Caco-2 (cell line): ENCODE measurements around the gene TLE1. TPM values are rescaled to one million over a fixed set of nuclear protein-coding genes. Genes with fewer than 3 reads are reported as not detected.

Source experiments
- BruUV-seq: library from RNA; stranded (reverse); fragments of 400-500 nt; replicated peaks from 2 replicates; lab custom pipeline; 2021; lab: Mats Ljungman, UMichigan
- CTCF ChIA-PET: fragments of 300-600 bp; sonication (Branson Sonifier 250); formaldehyde crosslinking; loops from one replicate; lab custom pipeline; 2022; ENCODE audit warnings: antibody characterized with exemption; lab: Charles Lee
- POLR2A ChIA-PET: fragments of 300-600 bp; sonication (Branson Sonifier 250); formaldehyde crosslinking; loops from one replicate; lab custom pipeline; 2022; ENCODE audit warnings: antibody characterized with exemption; lab: Charles Lee
- DNase-seq, 2 experiments: peaks; one replicate each; pipeline versions ENCODE4 v3.0.0 to v3.0.0-alpha.2; 2020 to 2022
- H3K27me3 ChIP-seq: replicated peaks from 2 replicates; pipeline ENCODE4 v1.6.0; 2011; ENCODE audit warnings: low read length; ENCODE audit not compliant: control insufficient read depth, insufficient read depth
- H3K36me3 ChIP-seq: 2 replicates; pipeline ENCODE4 v1.5.1; 2011; ENCODE audit warnings: low read length; ENCODE audit not compliant: control insufficient read depth, insufficient read depth
- H3K4me1 ChIP-seq: fragments of 250-450 bp; sonication (Bioruptor Pico); 2 replicates; pipeline ENCODE4 v1.5.1; 2020; ENCODE audit warnings: mild to moderate bottlenecking
- H3K4me3 ChIP-seq: 2 replicates; pipeline ENCODE4 v1.5.1; 2011; ENCODE audit warnings: low read depth, mild to moderate bottlenecking, control low read depth, low read length
- H3K9me3 ChIP-seq: fragments of 250-450 bp; sonication (Bioruptor Pico); 2 replicates; pipeline ENCODE4 v1.5.1; 2020; ENCODE audit warnings: mild to moderate bottlenecking, moderate library complexity
- H3K27ac Mint-ChIP-seq: one replicate; pipeline ENCODE4 v1.8.0; 2022; ENCODE audit warnings: mixed read lengths; ENCODE audit not compliant: unreplicated experiment
- H3K27me3 Mint-ChIP-seq: one replicate; pipeline ENCODE4 v1.8.0; 2022; ENCODE audit warnings: mixed read lengths; ENCODE audit not compliant: insufficient read depth, unreplicated experiment
- H3K36me3 Mint-ChIP-seq: one replicate; pipeline ENCODE4 v1.8.0; 2022; ENCODE audit warnings: mild to moderate bottlenecking, mixed read lengths; ENCODE audit not compliant: insufficient read depth, unreplicated experiment
- H3K4me1 Mint-ChIP-seq: one replicate; pipeline ENCODE4 v1.8.0; 2022; ENCODE audit warnings: low read depth, mixed read lengths; ENCODE audit not compliant: unreplicated experiment
- H3K4me3 Mint-ChIP-seq: one replicate; pipeline ENCODE4 v1.8.0; 2022; ENCODE audit warnings: mild to moderate bottlenecking, moderate library complexity, mixed read lengths; ENCODE audit not compliant: unreplicated experiment
- H3K9me3 Mint-ChIP-seq: one replicate; pipeline ENCODE4 v1.8.0; 2022; ENCODE audit warnings: mixed read lengths; ENCODE audit not compliant: unreplicated experiment
- intact Hi-C: fragments of 100-400 bp; cut with micrococcal nuclease; formaldehyde crosslinking; loops from one replicate; pipeline ENCODE4 v1.10.0; 2022; ENCODE audit not compliant: unreplicated experiment
- total RNA-seq: library from RNA; stranded (reverse); gene quantifications from 2 replicates; pipeline ENCODE4 v1.2.3, GENCODE V29; 2022
- TF ChIP-seq, protein P1 (sequence below), 2 experiments: fragments of 200-600 bp in 1 of 2; IDR thresholded peaks; 1 replicate in 1 of 2; 2 replicates in 1 of 2; pipeline versions ENCODE4 v1.5.1 to v1.8.0; 2011 to 2022; ENCODE audit warnings: antibody characterized with exemption in 1 of 2, control low read depth in 1 of 2, inconsistent platforms in 1 of 2, low read depth in 1 of 2, low read length in 1 of 2, mild to moderate bottlenecking in 1 of 2, moderate library complexity in 1 of 2; ENCODE audit not compliant: insufficient read depth in 1 of 2, severe bottlenecking in 1 of 2, unreplicated experiment in 1 of 2

TLE1 gene
- total RNA-seq, 1 experiment from 2014 or later = 18.3 TPM

DNA sequence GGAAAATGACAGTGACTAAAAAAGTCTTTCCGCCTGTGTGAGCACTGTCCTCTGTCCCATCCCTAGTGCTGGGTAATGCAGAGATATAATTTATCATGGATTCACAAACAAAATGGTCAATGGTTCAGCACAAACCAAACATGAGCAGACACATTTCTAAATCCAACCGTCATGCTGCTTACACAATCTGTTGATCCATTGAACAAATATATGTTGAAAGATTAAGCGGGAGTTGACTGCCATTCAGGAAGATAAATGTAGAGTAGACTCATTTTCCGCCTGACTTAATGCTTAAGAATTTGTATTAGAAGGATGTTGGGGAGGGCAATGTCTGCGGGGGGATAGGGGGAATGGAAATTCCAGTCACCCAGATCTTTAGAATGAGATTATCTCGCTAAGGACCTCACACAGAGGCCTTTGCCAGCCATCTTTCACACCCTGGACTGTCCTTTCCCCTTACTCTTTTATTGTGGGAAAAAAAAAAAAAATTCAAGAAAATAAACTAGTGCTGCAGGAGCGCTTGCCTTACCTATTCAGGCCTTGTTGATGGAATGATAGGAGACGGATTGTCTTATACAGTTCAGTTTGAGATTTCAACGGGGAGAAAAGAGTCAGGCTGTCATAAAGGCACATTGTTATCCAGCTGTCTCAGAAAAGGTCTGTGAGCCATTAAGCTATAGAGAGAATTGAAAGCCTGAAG, 153.7 kb downstream of the TLE1 start:
- Histone ChIP-seq H3K36me3 (no peaks in the 10 kb centered on the region), H3K4me1 (no peaks in the 10 kb centered on the region), H3K27me3 (no peaks in the 10 kb centered on the region), H3K9me3 (no peaks in the 10 kb centered on the region), H3K4me3 (no peak overlapping the region)
- no peaks in the 10 kb centered on the region for H3K4me1 Mint-ChIP-seq
- TF ChIP-seq, protein P1, sequence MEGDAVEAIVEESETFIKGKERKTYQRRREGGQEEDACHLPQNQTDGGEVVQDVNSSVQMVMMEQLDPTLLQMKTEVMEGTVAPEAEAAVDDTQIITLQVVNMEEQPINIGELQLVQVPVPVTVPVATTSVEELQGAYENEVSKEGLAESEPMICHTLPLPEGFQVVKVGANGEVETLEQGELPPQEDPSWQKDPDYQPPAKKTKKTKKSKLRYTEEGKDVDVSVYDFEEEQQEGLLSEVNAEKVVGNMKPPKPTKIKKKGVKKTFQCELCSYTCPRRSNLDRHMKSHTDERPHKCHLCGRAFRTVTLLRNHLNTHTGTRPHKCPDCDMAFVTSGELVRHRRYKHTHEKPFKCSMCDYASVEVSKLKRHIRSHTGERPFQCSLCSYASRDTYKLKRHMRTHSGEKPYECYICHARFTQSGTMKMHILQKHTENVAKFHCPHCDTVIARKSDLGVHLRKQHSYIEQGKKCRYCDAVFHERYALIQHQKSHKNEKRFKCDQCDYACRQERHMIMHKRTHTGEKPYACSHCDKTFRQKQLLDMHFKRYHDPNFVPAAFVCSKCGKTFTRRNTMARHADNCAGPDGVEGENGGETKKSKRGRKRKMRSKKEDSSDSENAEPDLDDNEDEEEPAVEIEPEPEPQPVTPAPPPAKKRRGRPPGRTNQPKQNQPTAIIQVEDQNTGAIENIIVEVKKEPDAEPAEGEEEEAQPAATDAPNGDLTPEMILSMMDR (IDR thresholded peaks at IDR 0.05; ENCODE audit: insufficient read depth in 1 of 2, low read depth in 1 of 2, low read length in 1 of 2, severe bottlenecking in 1 of 2, unreplicated experiment in 1 of 2) = no peak
- H3K4me3 Mint-ChIP-seq = no peak overlapping the region
- no TSS peak for BruUV-seq
- no peak overlapping the region for H3K27ac Mint-ChIP-seq
- ChIA-PET POLR2A (no interaction called here), CTCF (no interaction called here)
- H3K9me3 Mint-ChIP-seq = no peaks in the 10 kb centered on the region
- no peaks in the 10 kb centered on the region for H3K27me3 Mint-ChIP-seq
- DNase-seq = peak; percentile 26 to 27
- no peaks in the 10 kb centered on the region for H3K36me3 Mint-ChIP-seq
- intact Hi-C loops = loop anchor here (5.0 to 10.0 kb wide), 3 partner anchors 97 to 152 kb away; partner anchors contain the start of gene TLE1

DNA sequence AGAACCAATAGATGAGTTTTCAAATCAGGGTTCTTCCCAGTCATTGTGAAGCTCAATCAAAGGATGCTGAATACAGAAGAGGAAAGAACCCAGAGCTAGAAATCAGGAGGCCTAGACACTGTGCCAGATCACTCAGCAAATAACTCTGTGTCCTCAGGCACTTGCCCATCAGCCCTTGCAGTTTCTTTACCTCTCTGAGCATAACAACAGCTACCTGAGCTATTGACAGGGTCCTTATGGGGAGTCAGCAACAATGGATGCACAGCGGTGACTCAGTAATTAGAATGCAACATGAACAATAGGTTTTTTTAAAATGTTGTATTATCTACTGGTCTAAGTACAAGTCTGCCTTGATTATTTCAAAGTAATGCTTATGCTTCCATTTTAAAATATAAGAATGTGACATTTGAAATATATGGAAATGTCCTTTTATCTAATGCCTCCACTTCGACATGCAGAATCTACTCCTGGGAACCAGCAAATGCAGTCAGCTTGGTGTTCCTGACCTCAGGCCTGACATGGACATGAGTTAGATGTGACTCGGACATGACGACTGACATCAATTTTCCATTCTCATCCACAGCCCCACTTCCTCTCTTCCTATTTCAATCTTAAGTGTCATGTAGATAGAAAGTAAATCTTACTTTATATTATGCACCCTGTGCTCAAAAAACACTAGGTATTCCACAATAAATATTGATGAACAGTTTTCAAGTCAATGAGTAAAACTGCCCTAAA, 155.0 kb downstream of the TLE1 start:
- no peaks in the 10 kb centered on the region for H3K9me3 Mint-ChIP-seq
- no peak for DNase-seq
- H3K27me3 Mint-ChIP-seq = no peaks in the 10 kb centered on the region
- CTCF ChIA-PET = no interaction called here
- Histone ChIP-seq H3K4me1 (no peaks in the 10 kb centered on the region), H3K4me3 (no peak overlapping the region), H3K36me3 (no peaks in the 10 kb centered on the region), H3K27me3 (no peaks in the 10 kb centered on the region), H3K9me3 (no peaks in the 10 kb centered on the region)
- H3K27ac Mint-ChIP-seq = no peak overlapping the region
- no TSS peak for BruUV-seq
- peaks cover 8% of the 10 kb centered on the region for H3K4me1 Mint-ChIP-seq
- H3K4me3 Mint-ChIP-seq = no peak overlapping the region
- intact Hi-C loops = loop anchor here (10.0 kb wide), 1 partner anchor 120 kb away; no protein-coding TSS in a partner anchor
- POLR2A ChIA-PET = no interaction called here
- TF ChIP-seq, protein P1 (IDR thresholded peaks at IDR 0.05; ENCODE audit: insufficient read depth in 1 of 2, low read depth in 1 of 2, low read length in 1 of 2, severe bottlenecking in 1 of 2, unreplicated experiment in 1 of 2) = no peak
- no peaks in the 10 kb centered on the region for H3K36me3 Mint-ChIP-seq

Other genes starting within 250 kb of the TLE1 start
- not detected in 2 replicates for gene SPATA31D4, start 238.9 kb upstream of the TLE1 start, total RNA-seq